HS-27A (cell line): ENCODE results near the gene NOS1AP.
"Not testable (repeated sequence)": the region's sequence is repeated elsewhere in the genome, so short reads cannot be mapped to it uniquely, and the experiment has no call there.

Experiments
- DNase-seq: peaks from one replicate; pipeline ENCODE4 v3.0.0-alpha.2; 2012; ENCODE audit warnings: low read depth, missing footprints

NOS1AP gene

GRCh38 chr1:162069334-162070093 lies at the start of gene NOS1AP:
TSS of gene NOS1AP (plus strand) at chr1:162069691. CDS start at chr1:162070178, 487 bp downstream.
- no peak for DNase-seq

- DNase-seq: no peak
Observed at GRCh38 chr1:162020150-162020549, 49.3 kb upstream of the NOS1AP start.

GRCh38 chr1:162021124-162021523 lies 48.4 kb upstream of the NOS1AP start:
- DNase-seq: no peak

GRCh38 chr1:162022626-162023025 lies 46.9 kb upstream of the NOS1AP start:
- DNase-seq: no peak

GRCh38 chr1:162023181-162023546 lies 46.3 kb upstream of the NOS1AP start:
- no peak for DNase-seq

GRCh38 chr1:162023547-162024501 lies 45.7 kb upstream of the NOS1AP start, which contains the start of gene OLFML2B:
TSS of gene OLFML2B (minus strand) at chr1:162023869. CDS start at chr1:162023430, 439 bp downstream.
- no peak for DNase-seq

- no peak for DNase-seq
Observed at GRCh38 chr1:162025541-162025940, 44.0 kb upstream of the NOS1AP start.

GRCh38 chr1:162026881-162027280 lies 42.6 kb upstream of the NOS1AP start:
- DNase-seq: no peak

- DNase-seq: no peak
Observed at GRCh38 chr1:162028726-162029125, 40.8 kb upstream of the NOS1AP start.

- no peak for DNase-seq
Observed at GRCh38 chr1:162029157-162029556, 40.3 kb upstream of the NOS1AP start.

- no peak for DNase-seq
Observed at GRCh38 chr1:162030759-162031280, 38.7 kb upstream of the NOS1AP start.

- no peak for DNase-seq
Observed at GRCh38 chr1:162033428-162033827, 36.1 kb upstream of the NOS1AP start.

GRCh38 chr1:162035241-162035640 lies 34.2 kb upstream of the NOS1AP start:
- DNase-seq: peak; percentile 14

- no peak for DNase-seq
Observed at GRCh38 chr1:162036163-162036562, 33.3 kb upstream of the NOS1AP start.

- no peak for DNase-seq
Observed at GRCh38 chr1:162038624-162039023, 30.9 kb upstream of the NOS1AP start.

GRCh38 chr1:162040001-162040400 lies 29.5 kb upstream of the NOS1AP start:
- DNase-seq: no peak

- no peak for DNase-seq
Observed at GRCh38 chr1:162040657-162041056, 28.8 kb upstream of the NOS1AP start.

- no peak for DNase-seq
Observed at GRCh38 chr1:162042361-162042760, 27.1 kb upstream of the NOS1AP start.

- no peak for DNase-seq
Observed at GRCh38 chr1:162046921-162047320, 22.6 kb upstream of the NOS1AP start.

- DNase-seq: not testable (repeated sequence)
Observed at GRCh38 chr1:162053949-162054348, 15.5 kb upstream of the NOS1AP start.

- peak; percentile 39 for DNase-seq
Observed at GRCh38 chr1:162055062-162055461, 14.4 kb upstream of the NOS1AP start.

- DNase-seq: peak; percentile 38
Observed at GRCh38 chr1:162056043-162056442, 13.4 kb upstream of the NOS1AP start.

- no peak for DNase-seq
Observed at GRCh38 chr1:162056579-162056978, 12.9 kb upstream of the NOS1AP start.
